Endothelial cell of umbilical vein (primary cell): ENCODE results near the gene SNX5. TPM values are rescaled to one million over a fixed set of nuclear protein-coding genes. Genes with fewer than 3 reads are reported as not detected.

ENCODE experiments used
- Bru-seq: library from RNA; stranded (reverse); fragments of 400-500 nt; gene quantifications from one replicate; lab custom pipeline; 2021; lab: Mats Ljungman, UMichigan
- BruChase-seq, 2 experiments: library from RNA; stranded (reverse); fragments of 400-500 nt; gene quantifications; one replicate each; lab custom pipeline; 2021; lab: Mats Ljungman, UMichigan
- BruUV-seq: library from RNA; stranded (reverse); fragments of 400-500 nt; replicated peaks from 2 replicates; lab custom pipeline; 2021; lab: Mats Ljungman, UMichigan
- CTCF ChIA-PET: fragments of 300-600, 350-600 bp; sonication (Branson Sonifier 250); formaldehyde crosslinking; loops from one replicate; lab custom pipeline; 2021; ENCODE audit warnings: antibody characterized with exemption, inconsistent platforms; lab: Charles Lee
- POLR2A ChIA-PET: fragments of 300-600, 350-600 bp; sonication (Branson Sonifier 250); formaldehyde crosslinking; loops from one replicate; lab custom pipeline; 2021; ENCODE audit warnings: antibody characterized with exemption, inconsistent platforms; lab: Charles Lee
- DNase-seq: peaks from one replicate; pipeline ENCODE4 v3.0.0-alpha.2; 2011; ENCODE audit warnings: low read depth, low spot score
- FAIRE-seq: peaks from 2 replicates; lab custom pipeline; 2011; peaks lifted over from hg19 to GRCh38; lab: Jason Lieb, UNC
- H2AFZ ChIP-seq: 2 replicates; pipeline ENCODE4 v1.6.0; 2012; ENCODE audit warnings: low read depth, low read length, control low read depth, inconsistent platforms
- H3K27ac ChIP-seq: 2 replicates; pipeline ENCODE4 v1.5.1; 2011; ENCODE audit warnings: low read depth, mild to moderate bottlenecking, control low read depth, low read length, moderate library complexity; ENCODE audit not compliant: insufficient read depth
- H3K27me3 ChIP-seq, 2 experiments: 2 replicates each; pipeline versions ENCODE4 v1.6.0 to v1.6.1; 2011; ENCODE audit warnings: low read length in 2 of 2, mixed read lengths in 1 of 2; ENCODE audit not compliant: control insufficient read depth in 2 of 2, insufficient read depth in 2 of 2
- H3K36me3 ChIP-seq, 2 experiments: 2 replicates in 1 of 2; 3 replicates in 1 of 2; pipeline ENCODE4 v1.5.1; 2011; ENCODE audit warnings: low read length in 2 of 2, mild to moderate bottlenecking in 1 of 2, moderate library complexity in 1 of 2; ENCODE audit not compliant: control insufficient read depth in 2 of 2, insufficient read depth in 2 of 2; ENCODE audit errors: extremely low read depth in 1 of 2
- H3K4me1 ChIP-seq: 3 replicates; pipeline ENCODE4 v1.5.1; 2011; ENCODE audit warnings: mild to moderate bottlenecking, low read length; ENCODE audit not compliant: control insufficient read depth, insufficient read depth; ENCODE audit errors: extremely low read depth
- H3K4me2 ChIP-seq: 2 replicates; pipeline ENCODE4 v1.6.1; 2011; ENCODE audit warnings: low read length, control low read depth, mixed read lengths; ENCODE audit not compliant: insufficient read depth
- H3K4me3 ChIP-seq, 3 experiments: fragments of 200-600 bp in 1 of 3; sonication (generic), shearing (Covaris generic) in 1 of 3; replicated peaks in 1 of 3; 2 replicates each; pipeline ENCODE4 v1.5.1; 2011 to 2016; ENCODE audit warnings: control low read depth in 3 of 3, low read length in 3 of 3, mild to moderate bottlenecking in 2 of 3, inconsistent platforms in 1 of 3, low read depth in 1 of 3, moderate library complexity in 1 of 3; ENCODE audit not compliant: insufficient read depth in 1 of 3
- H3K79me2 ChIP-seq: 2 replicates; pipeline ENCODE4 v1.6.0; 2012; ENCODE audit warnings: low read length, inconsistent platforms; ENCODE audit not compliant: control insufficient read depth, insufficient read depth
- H3K9ac ChIP-seq: replicated peaks from 2 replicates; pipeline ENCODE3; 2011; ENCODE audit warnings: low read length, control low read depth; ENCODE audit not compliant: insufficient read depth; ENCODE audit errors: extremely low read depth
- H3K9me1 ChIP-seq: replicated peaks from 3 replicates; pipeline ENCODE4 v1.6.0; 2011; ENCODE audit warnings: mild to moderate bottlenecking, low read length; ENCODE audit not compliant: control insufficient read depth, insufficient read depth; ENCODE audit errors: extremely low read depth
- H3K9me3 ChIP-seq: replicated peaks from 2 replicates; pipeline ENCODE4 v1.5.1; 2012; ENCODE audit warnings: low read length, inconsistent platforms; ENCODE audit not compliant: control insufficient read depth, insufficient read depth
- H4K20me1 ChIP-seq: replicated peaks from 2 replicates; pipeline ENCODE3; 2011; ENCODE audit warnings: mild to moderate bottlenecking, low read length; ENCODE audit not compliant: control insufficient read depth, insufficient read depth; ENCODE audit errors: extremely low read depth
- EZH2 ChIP-seq: IDR thresholded peaks from 2 replicates; pipeline ENCODE4 v1.6.1; 2012; ENCODE audit warnings: borderline replicate concordance, low read depth, mild to moderate bottlenecking, moderate library complexity, low read length, inconsistent platforms; ENCODE audit not compliant: severe bottlenecking
- GATA2 ChIP-seq: IDR thresholded peaks from 2 replicates; pipeline ENCODE4 v1.7.0; 2011; ENCODE audit warnings: low read depth, mild to moderate bottlenecking, moderate library complexity, mixed read lengths, low read length; ENCODE audit not compliant: insufficient read length, insufficient read depth
- JUN ChIP-seq: IDR thresholded peaks from 2 replicates; pipeline ENCODE4 v1.6.1; 2011; ENCODE audit warnings: borderline replicate concordance, low read depth; ENCODE audit not compliant: insufficient read length, insufficient read depth
- MYC ChIP-seq: IDR thresholded peaks from one replicate; pipeline ENCODE4 v1.6.1; 2011; ENCODE audit warnings: mild to moderate bottlenecking, low read depth, low read length
- POLR2A ChIP-seq: IDR thresholded peaks from 2 replicates; pipeline ENCODE4 v1.6.1; 2012; ENCODE audit warnings: low read depth, mild to moderate bottlenecking, control low read depth, low read length
- POLR2AphosphoS5 ChIP-seq: IDR thresholded peaks from 2 replicates; pipeline ENCODE4 v1.6.1; 2012; ENCODE audit warnings: low read depth, mild to moderate bottlenecking, control low read depth, low read length, moderate library complexity; ENCODE audit not compliant: insufficient read depth
- dilution Hi-C: fragments of 300-500 bp; cut with MboI; formaldehyde crosslinking; loops from one replicate; pipeline ENCODE4 v1.15.0; 2019; ENCODE audit warnings: low sequenced_read_pairs; ENCODE audit not compliant: extremely low pct_ligation_motif_present
- intact Hi-C: fragments of 100-400 bp; cut with micrococcal nuclease; formaldehyde crosslinking; loops from one replicate; pipeline ENCODE4 v1.10.0; 2022
- long read RNA-seq: library from polyadenylated mRNA; stranded (forward); transcript quantifications from one replicate; pipeline ENCODE4 v2.0.0, GENCODE V29; 2021
- polyA minus RNA-seq, 3 experiments: library from RNA; depleted of rRNA, polyadenylated mRNA; stranded (reverse); fragments of >200 nt; gene quantifications; 1 replicate in 1 of 3; 2 replicates in 2 of 3; pipeline ENCODE4 v1.2.3, GENCODE V29; 2011
- polyA plus RNA-seq, 4 experiments: library from polyadenylated mRNA; depleted of rRNA in 3 of 4; stranded (reverse) in 3 of 4; unstranded in 1 of 4; fragments of >200 nt; gene quantifications; 2 replicates each; pipeline versions ENCODE4 v1.2.1 to v1.2.3, GENCODE V29; 2011 to 2012; ENCODE audit warnings: missing spikeins in 1 of 4
- total RNA-seq: library from RNA; stranded (reverse); gene quantifications from 2 replicates; pipeline ENCODE4 v1.2.3, GENCODE V29; 2021
- TF ChIP-seq, protein P1 (sequence below), 2 donors: IDR thresholded peaks; 1 replicate in 1 of 2; 2 replicates in 1 of 2; pipeline ENCODE4 v1.5.1; 2011; ENCODE audit warnings: low read length in 2 of 2, mild to moderate bottlenecking in 2 of 2, moderate library complexity in 2 of 2, control low read depth in 1 of 2, inconsistent platforms in 1 of 2, low read depth in 1 of 2; ENCODE audit not compliant: insufficient read depth in 1 of 2; ENCODE audit errors: extremely low read depth in 1 of 2
- TF ChIP-seq, protein P2 (sequence below): IDR thresholded peaks from 2 replicates; pipeline ENCODE4 v1.6.1; 2011; ENCODE audit not compliant: insufficient read depth, insufficient read length

Gene SNX5
- 109 and 121 TPM in 2 replicates for total RNA-seq
- polyA plus RNA-seq: 76.2 and 77.2 TPM in 2 replicates
- 79.8 and 86.5 TPM in 2 replicates for polyA plus RNA-seq (2011; cell fraction: cytosol; rRNA removed)
- polyA plus RNA-seq (2011; cell fraction: nucleus; rRNA removed): 182 and 225 TPM in 2 replicates
- 121 and 140 TPM in 2 replicates for polyA plus RNA-seq (2012)
- polyA minus RNA-seq: 72.3 and 84.8 TPM in 2 replicates
- 55.6 TPM for polyA minus RNA-seq (2011; cell fraction: cytosol; rRNA and poly(A)+ RNA removed)
- polyA minus RNA-seq (2011; cell fraction: nucleus; rRNA and poly(A)+ RNA removed): 144 and 189 TPM in 2 replicates
- percentile 99 among the genes with signal in this experiment for Bru-seq, nascent RNA
- BruChase-seq, experiment 1, labeled RNA remaining after a 6-hour chase: percentile 96 among the genes with signal in this experiment
- BruChase-seq, experiment 2, labeled RNA remaining after a 2-hour chase: percentile 98 among the genes with signal in this experiment
- long read RNA-seq, transcript SNX5-217 (1 exons, 1,087 nt): minor isoform, 12 of 150 reads
- long read RNA-seq, transcript SNX5-202 (14 exons, 2,288 nt): major isoform, 52 of 150 reads
- long read RNA-seq, transcript SNX5-201 (13 exons, 2,270 nt): minor isoform, 34 of 150 reads
- long read RNA-seq, partial matches to known transcripts: 18 of 150 reads
- long read RNA-seq, other reads (novel, unspliced or antisense): 26 of 150 reads

DNA sequence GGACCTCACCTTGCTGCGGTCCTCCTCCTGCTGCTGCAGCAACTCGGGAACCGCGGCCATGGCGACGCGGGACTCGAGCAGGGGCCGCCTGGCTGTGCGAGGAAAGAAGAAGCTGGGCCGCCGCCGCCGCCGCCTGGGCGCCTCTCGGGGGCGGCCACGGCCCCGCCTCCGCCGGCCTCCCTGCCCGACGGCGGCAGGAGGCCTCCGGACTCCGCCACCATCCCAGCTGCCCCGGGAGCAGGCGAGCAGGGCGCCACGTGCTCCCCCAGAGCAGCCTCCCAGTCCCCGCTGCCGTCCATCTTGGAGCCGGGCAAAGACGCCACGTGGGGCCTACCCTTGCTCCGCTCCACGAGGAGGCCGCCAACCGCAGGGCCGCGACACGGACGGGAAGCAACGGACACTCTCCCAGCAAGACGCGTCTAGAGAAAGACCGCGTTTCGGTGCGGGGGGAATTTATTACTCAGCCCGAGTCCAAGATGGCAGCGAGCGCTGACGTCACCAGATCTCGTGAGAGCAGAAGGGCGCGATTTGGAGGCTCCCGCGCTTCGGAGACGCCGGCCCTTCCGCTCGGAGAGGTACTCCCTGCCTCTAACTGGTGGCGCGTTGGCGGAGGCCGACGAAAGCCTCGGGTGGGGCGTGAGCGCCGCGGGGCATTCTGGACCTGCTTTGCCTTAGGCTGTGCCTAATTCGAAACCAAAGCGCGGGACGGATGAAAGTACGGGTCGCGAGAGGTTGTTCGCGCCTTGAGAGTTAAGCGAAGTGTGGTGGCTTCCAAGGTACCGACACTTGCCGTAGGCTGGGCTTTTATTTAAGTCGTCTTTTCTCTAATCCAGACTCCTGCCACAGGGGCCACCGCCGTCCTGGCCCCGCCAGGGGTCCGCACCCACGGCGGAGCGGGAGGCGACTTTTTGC, at the start of gene SNX5, which contains the start of gene MGME1:
Gene SNX5, minus strand, starts transcription at position 429 of the 912 bp plus-strand sequence. Its CDS starts 369 bp downstream, at position 60.
Gene MGME1, plus strand, starts transcription at position 653 of the 912 bp plus-strand sequence. CDS start 842 bp downstream, outside the sequence.
- FAIRE-seq (peak; percentile 87), DNase-seq (peak; percentile 100)
- Histone ChIP-seq H3K4me1 (peaks cover 62% of the 10 kb centered on the region), H3K4me2 (peak within 1 kb of the TSS; percentile 99), H3K27me3 (no peaks in the 10 kb centered on the region), H3K27ac (peak within 1 kb of the TSS; percentile 92), H3K4me3 (peak within 1 kb of the TSS; percentile 76 to 97 (median 97)), H3K9ac (peak within 1 kb of the TSS; percentile 97), H2AFZ (peak within 1 kb of the TSS; percentile 65), H3K79me2 (peaks cover 84% of the 10 kb centered on the region), H3K9me3 (no peaks in the 10 kb centered on the region), H4K20me1 (peaks cover 12% of the 10 kb centered on the region), H3K36me3 (no peaks in the 10 kb centered on the region), H3K9me1 (no peaks in the 10 kb centered on the region)
- dilution Hi-C loops: no loop called here
- ChIA-PET CTCF (interaction anchor here (0.7 to 7.7 kb wide), 5 partner anchors 11 to 302 kb away, joined by 3 to 104 read pairs (median 8); no protein-coding TSS in a partner anchor), POLR2A (interaction anchor here (0.7 to 1.4 kb wide), 2 partner anchors 10 to 11 kb away, joined by 3 to 5 read pairs; no protein-coding TSS in a partner anchor)
- TF ChIP-seq EZH2: no peak
- peak; percentile 92 for TF ChIP-seq POLR2A
- TF ChIP-seq MYC: peak; percentile 95
- TF ChIP-seq GATA2: no peak
- TF ChIP-seq, protein P1, sequence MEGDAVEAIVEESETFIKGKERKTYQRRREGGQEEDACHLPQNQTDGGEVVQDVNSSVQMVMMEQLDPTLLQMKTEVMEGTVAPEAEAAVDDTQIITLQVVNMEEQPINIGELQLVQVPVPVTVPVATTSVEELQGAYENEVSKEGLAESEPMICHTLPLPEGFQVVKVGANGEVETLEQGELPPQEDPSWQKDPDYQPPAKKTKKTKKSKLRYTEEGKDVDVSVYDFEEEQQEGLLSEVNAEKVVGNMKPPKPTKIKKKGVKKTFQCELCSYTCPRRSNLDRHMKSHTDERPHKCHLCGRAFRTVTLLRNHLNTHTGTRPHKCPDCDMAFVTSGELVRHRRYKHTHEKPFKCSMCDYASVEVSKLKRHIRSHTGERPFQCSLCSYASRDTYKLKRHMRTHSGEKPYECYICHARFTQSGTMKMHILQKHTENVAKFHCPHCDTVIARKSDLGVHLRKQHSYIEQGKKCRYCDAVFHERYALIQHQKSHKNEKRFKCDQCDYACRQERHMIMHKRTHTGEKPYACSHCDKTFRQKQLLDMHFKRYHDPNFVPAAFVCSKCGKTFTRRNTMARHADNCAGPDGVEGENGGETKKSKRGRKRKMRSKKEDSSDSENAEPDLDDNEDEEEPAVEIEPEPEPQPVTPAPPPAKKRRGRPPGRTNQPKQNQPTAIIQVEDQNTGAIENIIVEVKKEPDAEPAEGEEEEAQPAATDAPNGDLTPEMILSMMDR (IDR thresholded peaks at IDR 0.05; ENCODE audit: extremely low read depth in 1 of 2, insufficient read depth in 1 of 2, low read depth in 1 of 2, low read length in 2 of 2): no peak
- TF ChIP-seq JUN: peak; percentile 77
- TF ChIP-seq, protein P2, sequence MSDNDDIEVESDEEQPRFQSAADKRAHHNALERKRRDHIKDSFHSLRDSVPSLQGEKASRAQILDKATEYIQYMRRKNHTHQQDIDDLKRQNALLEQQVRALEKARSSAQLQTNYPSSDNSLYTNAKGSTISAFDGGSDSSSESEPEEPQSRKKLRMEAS: peak; percentile 95
- TF ChIP-seq POLR2AphosphoS5: peak; percentile 96
- no TSS peak for BruUV-seq
- intact Hi-C loops: loop anchor here (1.0 to 10.0 kb wide), 2 partner anchors 25 to 166 kb away; partner anchors contain the start of genes KAT14 and PET117
